HG03135 (cell line): ENCODE results near the gene POU2F1.
"Not testable (repeated sequence)": the region's sequence is repeated elsewhere in the genome, so short reads cannot be mapped to it uniquely, and the experiment has no call there.

Experiments used
- ATAC-seq: cut with Tn5 transposase; IDR thresholded peaks from one replicate; pipeline ENCODE4 v1.9.1; 2021; ENCODE audit warnings: mild to moderate bottlenecking, moderate library complexity; ENCODE audit not compliant: unreplicated experiment

POU2F1 gene

GRCh38 chr1:167202049-167202448 lies 18.6 kb upstream of the POU2F1 start:
- no peak for ATAC-seq

DNA sequence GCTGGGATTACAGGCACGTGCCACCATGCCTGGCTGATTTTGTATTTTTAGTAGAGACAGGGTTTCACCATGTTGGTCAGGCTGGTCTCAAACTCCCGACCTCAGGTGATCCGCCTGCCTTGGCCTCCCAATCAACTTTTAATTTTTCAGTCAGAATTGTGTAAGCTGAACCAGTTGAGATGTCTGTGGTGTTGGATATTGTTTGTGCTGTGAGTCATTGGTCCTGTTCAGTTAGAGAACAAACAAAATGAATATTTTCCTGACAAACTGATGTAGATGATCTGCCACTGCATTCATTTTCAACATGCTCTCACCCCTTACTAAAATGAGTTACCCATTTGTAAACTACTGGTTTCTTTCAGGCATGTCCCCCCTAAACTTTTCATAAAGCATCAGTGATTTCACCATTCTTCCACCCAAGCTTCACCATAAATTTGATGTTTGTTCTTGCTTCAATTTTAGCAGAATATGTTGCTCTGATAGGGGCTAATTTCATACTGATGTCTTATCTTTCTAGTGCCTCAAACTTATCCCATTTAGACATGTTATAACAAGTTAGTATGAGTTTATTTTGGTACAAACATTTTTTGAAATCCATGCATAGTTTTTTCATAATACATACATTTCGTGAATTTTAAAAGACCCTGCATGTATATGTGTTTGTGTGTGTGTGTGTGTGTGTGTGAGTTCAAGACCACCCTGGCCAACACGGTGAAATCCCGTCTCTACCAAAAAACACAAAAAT lies 15.2 kb upstream of the POU2F1 start:
- ATAC-seq: not testable (repeated sequence)

GRCh38 chr1:167206166-167206835 lies 14.4 kb upstream of the POU2F1 start:
- ATAC-seq: no peak

DNA sequence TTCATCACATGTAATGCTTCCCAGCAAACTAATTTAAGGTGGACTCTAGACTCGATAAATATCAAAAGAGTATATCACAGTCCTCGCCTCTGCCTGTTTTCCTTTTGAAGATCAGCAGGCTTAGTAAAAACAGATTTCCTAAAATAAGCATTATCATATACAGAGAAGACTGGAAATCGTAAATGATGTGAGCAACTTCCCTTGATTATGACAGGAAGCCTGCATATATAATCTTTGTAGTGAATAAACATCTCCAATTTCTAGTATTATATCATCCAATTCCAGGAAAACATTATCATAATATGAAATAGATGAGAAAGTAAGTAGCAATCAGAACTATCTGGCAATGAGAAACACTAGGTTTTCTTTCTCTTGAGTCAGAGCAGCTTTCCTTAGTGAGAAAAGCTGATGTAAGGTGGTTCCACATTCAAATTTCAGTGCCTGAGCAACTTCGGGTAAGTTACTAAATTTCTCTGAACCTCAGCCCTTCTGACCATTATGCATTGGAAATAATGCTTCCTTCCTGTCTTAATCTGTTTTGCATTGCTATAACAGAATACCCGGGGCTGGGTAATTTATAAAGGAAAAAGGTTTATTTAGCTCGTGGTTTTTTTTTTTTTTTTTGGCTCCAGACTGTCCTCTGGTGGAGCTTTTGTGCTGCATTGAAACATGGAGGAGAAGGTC lies 12.6 kb upstream of the POU2F1 start:
- ATAC-seq: no peak

GRCh38 chr1:167208624-167208976 lies 12.1 kb upstream of the POU2F1 start:
- no peak for ATAC-seq

GRCh38 chr1:167209044-167209443 lies 11.6 kb upstream of the POU2F1 start:
- ATAC-seq: no peak

GRCh38 chr1:167210966-167211674 lies 9.6 kb upstream of the POU2F1 start:
- ATAC-seq: no peak

GRCh38 chr1:167212025-167212424 lies 8.7 kb upstream of the POU2F1 start:
- ATAC-seq: no peak

DNA sequence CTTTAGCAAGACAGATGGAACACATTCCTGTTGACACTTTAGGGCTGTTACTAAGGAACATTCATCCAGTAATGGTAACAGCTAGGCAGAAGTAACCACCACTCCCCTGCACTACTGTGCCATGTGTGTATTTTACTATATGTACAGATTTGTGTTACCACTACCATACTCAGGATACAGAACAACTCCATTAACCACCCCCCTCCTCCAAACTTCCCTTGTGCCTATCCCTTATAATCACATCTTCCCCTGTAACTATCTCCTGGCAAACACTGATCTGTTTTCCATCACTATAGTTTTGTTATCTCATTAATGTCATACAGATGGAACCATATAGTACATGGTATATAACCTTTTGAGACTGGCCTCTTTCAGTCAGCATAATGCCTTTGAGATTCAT lies 3.9 kb upstream of the POU2F1 start:
- no peak for ATAC-seq

DNA sequence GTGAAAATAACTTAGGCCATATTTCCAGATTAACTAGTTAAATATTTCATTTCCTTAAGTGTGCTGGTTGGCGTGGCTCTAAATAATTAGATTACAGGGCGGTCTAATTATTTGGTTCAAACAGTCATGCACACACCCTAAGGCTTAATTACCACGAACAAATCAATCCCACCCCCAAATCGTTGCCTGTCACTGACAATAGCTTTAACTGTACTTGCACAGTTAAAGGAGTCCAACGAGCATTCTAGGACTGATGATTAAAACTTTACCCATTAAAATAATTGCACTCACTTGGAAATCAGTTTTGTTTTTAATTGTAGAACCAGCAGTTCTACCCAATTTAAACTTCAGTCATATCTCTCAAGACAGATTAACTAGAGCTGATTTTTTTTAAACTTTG lies 1.5 kb upstream of the POU2F1 start:
- no peak for ATAC-seq

- ATAC-seq: peak; percentile 44
These were observed 795 bp upstream of the POU2F1 start for GRCh38 chr1:167219646-167220536.

DNA sequence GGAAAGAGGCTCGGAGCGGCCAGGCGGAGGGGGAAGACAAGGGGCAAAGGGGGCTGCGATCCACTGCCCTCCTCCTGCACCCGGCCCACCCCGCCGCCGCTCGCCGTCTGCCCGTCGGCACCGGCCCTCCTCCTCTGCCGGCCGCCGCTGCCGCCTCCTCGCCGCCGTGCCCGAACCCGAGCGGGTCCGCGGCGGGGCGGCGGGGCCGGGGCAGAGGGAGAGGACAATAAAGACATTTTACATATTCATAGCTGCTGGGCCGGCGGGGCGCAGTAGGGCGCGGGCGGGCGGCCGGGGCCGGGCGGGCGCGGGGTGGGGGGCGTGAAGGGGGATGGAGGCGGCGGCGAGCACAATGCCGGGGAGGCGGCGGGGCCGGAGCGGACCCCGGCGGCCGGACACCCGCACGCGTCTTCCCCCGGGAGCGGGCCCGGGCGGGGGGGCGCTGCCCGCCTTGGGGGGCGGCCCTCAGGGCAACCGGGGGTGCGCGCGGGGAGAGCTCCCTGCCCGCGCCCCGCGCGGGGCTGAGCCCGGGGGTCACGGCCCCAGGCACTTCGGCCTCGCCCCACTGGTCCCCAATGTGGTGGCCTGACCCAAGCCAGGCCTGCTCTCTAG lies 546 bp downstream of the POU2F1 start:
- ATAC-seq: peak; percentile 10

DNA sequence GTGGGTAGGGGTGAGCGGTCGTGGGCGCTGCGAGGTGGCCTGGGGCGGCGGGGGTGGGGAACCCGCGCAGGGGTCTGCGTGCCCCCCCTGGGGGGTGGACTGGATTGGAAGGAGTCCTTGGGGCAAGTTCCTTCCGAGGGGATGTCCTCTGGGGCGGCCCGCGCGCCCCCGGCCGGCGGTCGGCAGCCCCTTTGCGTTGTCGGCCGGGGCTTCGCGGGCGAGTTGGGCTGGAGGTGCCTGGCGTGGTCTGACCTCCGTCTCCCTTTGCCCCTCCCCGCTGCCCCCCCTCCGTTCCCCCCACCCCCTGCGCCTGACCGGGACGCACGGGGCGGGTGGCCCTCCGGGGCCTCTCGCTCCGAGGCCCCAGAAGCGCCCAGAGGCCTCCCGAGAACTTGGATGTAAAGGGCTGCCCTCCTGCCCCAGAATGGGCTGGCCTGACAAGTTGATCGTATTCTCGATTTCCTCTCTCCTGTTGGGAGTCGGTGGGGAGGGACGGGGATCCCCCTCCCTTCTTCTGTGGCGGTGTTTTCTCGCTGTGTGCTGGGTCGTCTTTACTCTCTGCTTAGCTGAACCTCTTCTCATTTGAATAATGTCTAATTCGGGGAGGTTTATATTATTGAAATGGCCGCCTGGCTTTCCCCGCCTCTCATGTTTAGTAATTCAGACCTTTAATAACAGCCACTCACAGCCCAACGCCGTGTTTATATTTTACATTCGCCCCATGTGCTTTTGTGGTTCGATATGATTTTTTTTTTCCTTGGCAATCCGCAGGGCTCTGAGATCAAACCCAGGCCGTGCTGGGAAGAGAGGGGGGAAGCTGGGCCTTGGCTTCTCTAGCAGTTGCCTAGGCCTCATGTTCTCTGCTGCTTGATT lies 1.3 kb downstream of the POU2F1 start:
- ATAC-seq: peak; percentile 53

GRCh38 chr1:167223144-167224103 lies 2.7 kb downstream of the POU2F1 start:
- no peak for ATAC-seq

DNA sequence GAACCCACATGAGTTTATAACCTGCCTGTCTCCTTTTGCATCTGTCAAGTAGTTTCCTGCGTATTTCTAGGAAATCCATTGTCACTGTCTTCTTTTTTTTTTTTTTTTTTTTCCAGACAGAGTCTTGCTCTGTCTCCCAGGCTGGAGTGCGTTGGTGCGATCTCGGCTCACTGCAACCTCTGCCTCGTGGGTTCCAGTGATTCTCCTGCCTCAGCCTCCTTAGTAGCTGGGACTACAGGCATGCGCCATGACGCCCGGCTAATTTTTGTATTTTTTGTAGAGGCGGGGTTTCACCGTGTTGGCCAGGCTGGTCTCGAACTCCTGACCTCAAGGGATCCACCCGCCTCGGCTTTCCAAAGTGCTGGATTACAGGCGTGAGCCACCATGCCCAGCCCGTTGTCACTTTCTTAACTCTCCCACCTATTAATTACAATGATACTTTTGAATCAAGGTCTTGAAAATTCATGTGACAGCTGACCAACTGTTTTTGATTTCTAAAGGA lies 4.1 kb downstream of the POU2F1 start:
- ATAC-seq: not testable (repeated sequence)

DNA sequence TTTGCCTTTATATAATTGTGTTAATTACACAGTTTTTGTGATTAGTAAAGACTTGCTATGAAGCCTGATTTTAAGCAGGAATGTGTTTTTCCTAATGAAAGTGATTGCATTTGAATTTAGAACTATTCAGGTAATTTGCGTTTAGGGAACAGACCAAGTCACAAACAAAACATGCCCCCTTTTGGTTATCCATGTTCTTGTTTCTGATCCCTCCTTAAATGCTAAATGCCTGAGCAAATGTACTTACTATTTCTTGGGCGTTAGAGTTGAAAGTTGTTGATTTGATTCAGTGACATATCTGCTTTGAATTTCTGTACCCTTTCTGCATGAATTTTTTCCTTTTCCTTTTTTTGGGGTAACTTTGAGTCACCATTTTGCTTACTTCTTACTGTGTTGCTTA lies 5.2 kb downstream of the POU2F1 start:
- no peak for ATAC-seq

DNA sequence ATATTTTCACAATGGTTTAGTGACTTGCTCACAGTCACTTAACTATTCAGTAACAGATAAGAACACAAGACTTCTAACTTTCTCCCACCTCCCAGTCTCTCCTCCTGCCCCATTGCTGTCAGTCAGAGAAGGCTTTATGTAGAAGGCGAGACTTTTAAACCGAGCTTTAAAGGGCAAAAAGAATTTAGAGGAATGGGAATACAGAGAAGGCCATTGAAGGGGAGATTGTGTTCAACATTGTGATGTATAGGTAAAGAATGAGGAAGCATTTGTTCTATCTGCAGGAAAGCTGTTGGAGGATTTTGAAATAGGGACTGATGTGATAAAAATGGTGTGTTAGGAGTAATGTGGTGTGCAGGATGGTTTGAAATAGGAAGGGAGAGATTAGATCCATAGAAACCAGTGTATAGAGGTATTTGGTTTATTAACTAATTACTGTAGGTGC lies 7.3 kb downstream of the POU2F1 start:
- no peak for ATAC-seq
